22Rv1 (cell line): ENCODE results near the gene KRTAP3-2.

Experiments
- CTCF ChIP-seq: fragments of 450-650 bp; IDR thresholded peaks from 2 replicates; pipeline ENCODE4 v1.5.1; 2017; ENCODE audit warnings: mild to moderate bottlenecking
- ZFX ChIP-seq: fragments of 450-650 bp; IDR thresholded peaks from 2 replicates; pipeline ENCODE4 v1.6.1; 2017; ENCODE audit warnings: antibody characterized with exemption, borderline replicate concordance

GRCh38 chr17:41010441-41010840 lies 10.7 kb upstream of the KRTAP3-2 start:
- TF ChIP-seq CTCF: no peak
- TF ChIP-seq ZFX: no peak
